Activated effector memory CD4-positive, alpha-beta T cell treated with Interleukin-2 at 50 U/mL for 16 hours (primary cell): ENCODE results near the gene CHKA.

ENCODE experiments used
- DNase-seq: peaks from one replicate; pipeline ENCODE4 v3.0.0-alpha.2; 2020

Gene CHKA

DNA sequence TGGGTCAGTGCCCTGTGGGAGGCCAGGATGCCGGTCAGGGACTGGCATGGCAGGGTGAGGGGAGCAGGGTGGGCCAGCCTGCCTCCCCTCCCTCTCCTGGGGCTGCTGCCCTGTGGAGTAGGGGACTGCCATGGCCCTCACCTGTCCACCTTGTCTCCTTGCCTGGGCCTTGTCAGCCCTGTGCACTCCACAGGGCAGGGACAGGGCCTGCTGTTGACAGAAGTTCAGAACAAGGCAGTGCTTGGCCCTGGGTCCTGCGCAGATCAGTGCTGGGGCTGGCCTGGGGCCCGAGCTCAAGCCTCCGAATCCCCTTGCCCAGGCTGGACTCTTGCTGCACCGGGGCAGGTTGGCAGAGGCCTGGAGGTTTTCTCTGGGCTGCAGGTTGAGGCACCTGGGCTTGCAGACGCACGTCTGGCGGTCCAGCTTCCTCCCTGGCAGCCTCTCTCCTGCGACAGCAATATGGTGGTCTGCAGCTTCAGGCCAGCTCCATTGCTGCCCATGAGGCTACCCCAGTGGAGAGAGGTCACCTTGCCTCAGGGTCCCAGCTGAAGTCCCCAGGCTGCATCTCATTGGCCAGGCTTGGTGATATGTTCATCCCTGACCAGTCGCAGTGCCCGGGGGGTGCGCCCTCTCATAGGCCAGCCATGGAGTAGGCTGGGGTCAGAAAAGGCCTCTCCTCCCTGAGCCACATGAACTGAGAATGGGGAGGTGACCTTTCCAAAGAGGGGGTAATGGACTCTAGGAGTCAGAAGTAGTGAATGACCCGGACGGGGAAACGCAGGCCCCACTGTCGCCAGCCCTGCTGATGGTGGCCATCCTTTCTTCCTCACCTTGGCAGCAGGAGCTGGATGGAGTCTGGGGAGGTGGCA is 21.5 kb upstream of the CHKA start:
- no peak for DNase-seq

- no peak for DNase-seq
Observed at GRCh38 chr11:68142028-68142412, 20.8 kb upstream of the CHKA start.

- DNase-seq = no peak
Observed at GRCh38 chr11:68141246-68142027, 20.2 kb upstream of the CHKA start.

DNA sequence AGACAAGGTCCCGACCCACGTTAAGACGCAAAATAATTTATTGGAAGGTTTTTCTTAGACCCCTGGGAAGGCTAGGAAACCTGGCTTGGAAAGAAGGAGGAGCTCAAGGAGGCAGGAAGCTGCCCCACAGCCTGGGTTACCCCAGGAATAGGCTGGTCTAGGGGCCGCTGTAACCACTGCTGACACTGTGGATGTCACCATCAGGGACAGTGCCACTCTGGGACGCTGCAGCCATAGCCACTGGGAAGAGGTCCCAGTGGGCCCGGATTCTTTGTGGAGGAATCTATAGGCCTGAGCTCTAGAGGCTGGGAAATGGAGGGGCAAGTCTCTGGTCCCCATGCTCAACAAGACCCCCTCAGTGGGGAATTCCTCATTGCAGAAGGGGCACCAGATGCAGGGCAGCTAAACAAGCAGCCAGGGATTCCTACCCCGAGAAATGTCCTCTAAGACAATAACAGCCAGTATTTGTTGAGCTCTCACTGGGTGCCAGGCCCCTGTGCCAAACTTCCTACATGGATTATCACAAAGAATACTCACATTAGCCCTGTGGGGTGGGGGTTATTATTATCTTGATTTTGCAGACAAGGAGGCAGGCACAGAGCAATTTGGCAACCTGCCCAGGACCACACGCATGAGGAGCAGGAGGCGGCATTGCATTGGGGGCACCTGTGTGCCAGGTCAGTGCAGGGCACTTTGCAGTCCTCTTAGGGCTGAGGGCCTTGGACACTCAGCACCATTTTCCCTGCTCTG is 19.5 kb upstream of the CHKA start:
- DNase-seq = no peak

- DNase-seq = no peak
Observed at GRCh38 chr11:68138237-68138636, 17.0 kb upstream of the CHKA start.

GRCh38 chr11:68137833-68138232 is 16.6 kb upstream of the CHKA start:
- no peak for DNase-seq

- no peak for DNase-seq
Observed at GRCh38 chr11:68136866-68137265, 15.7 kb upstream of the CHKA start.

DNA sequence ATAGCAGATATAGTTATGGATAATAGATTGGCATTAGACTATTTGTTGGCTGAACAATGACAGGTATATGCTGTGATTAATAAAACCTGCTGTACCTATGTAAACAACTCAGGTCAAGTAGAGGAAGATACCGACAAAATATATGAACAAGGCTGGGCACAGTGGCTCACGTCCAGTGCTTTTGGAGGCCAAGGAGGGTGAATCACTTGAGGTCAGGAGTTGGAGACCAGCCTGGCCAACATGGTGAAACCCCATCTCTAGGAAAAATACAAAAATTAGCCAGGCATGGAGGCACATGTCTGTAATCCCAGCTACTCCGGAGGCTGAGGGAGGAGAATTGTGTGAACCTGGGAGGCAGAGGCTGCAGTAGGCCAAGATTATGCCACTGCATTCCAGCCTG is 14.0 kb upstream of the CHKA start:
- no peak for DNase-seq

DNA sequence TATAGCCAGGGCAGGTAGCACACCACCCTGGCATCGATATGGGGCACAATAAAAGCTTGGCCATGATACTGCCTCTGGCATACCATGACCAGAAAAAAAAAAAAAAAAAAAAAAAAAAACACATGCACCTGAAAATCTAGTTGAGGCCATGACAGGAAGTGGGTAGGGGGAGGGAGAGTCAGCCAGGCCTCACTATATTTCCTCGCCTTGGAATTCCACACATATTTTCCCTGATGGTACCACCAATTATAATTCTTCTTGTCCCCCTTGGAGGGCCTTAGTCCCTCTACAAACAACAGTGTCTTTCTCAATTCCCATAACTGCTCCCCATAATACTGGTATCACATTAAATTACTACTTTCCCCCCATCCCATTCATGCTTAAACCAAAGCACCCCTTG is 12.6 kb upstream of the CHKA start:
- DNase-seq = no peak

GRCh38 chr11:68130121-68130520 is 8.9 kb upstream of the CHKA start:
- no peak for DNase-seq

GRCh38 chr11:68128682-68129327 is 7.6 kb upstream of the CHKA start:
- no peak for DNase-seq

DNA sequence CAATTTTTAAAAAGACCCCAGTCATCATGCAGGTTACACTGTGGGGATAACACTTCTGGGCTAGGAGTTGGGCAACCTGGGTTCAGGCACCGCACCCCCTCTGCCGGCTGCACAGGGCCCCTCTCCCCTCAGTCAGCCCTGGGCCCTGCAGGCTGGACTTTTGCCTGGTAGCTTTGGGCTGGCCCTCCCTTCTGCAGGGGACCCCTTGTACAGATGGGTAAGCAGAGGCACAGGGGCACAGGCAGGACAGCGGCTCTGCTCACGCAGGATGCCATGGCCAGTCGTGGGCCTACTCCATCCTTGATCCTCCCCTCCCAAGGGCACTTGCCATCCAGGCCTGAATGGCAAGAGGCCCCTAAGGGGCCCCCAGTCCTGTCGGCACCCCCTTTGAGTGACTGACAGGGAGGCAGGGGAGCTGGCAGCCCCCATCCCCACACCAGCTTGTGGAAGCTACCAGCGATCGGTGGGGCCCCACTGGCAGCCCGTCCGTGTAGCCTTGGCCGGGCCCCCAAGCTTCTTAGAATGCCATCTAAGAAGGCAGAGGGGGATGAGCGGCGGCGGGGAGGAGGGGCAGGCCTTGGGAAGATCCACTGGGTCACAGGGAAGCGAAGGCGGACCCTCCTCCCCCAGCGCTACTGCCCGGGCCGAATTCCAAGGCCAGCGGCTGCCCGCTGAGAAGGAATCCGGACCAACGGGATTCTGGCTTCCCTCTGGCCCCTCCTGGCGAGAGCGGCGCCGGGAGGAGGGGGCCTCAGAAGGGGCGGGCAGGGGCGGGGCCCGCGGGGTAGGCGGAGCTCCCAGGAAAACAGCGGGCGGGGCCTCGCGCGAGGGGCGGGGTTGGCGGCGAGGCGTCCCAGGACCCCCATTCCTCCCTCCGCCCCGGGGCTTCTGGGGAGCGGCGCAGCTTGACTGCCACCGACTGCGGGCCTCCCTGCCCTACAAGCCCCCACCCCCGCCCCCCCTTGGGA is 6.8 kb upstream of the CHKA start:
- DNase-seq = no peak

- DNase-seq = no peak
Observed at GRCh38 chr11:68125164-68125563, 4.0 kb upstream of the CHKA start.

GRCh38 chr11:68122936-68123539 is 1.9 kb upstream of the CHKA start:
- no peak for DNase-seq

- peak; percentile 18 for DNase-seq
Observed at GRCh38 chr11:68120273-68121066, 718 bp downstream of the CHKA start.

DNA sequence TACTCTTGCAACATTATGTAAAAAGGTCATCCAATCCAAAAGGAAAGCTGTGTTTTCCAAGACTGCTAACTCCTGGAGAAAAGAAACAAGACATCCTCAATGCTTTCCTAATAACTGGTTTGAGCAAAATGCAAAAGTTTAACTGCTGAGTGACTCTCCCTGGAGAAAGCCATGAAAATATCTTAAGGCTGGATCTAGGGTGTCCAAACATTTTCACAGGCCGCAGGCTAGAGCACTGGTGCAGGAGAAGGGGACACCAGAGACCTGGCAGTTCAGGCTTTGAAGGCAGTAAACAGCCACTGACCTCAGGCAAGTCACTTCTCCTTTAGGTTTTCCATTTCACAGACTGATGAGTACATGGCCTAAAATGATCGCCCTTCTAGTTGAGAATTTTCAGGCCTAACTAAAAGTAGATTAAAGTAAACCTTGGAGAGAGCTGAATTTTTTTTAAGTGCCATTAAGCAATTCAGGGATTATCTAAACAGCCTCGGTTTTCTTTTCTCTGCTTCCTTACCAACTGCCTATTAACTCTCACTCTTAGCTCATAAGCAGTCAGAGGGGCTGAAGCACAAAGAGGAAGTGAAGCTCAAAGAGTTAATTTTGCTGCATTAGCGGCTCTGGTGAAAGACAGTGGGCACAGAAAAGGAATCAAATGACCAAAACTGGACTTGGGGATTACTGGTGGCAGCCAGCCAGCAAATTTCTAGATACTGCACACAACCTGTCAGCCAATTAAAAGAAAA is 2.3 kb downstream of the CHKA start:
- DNase-seq = no peak

DNA sequence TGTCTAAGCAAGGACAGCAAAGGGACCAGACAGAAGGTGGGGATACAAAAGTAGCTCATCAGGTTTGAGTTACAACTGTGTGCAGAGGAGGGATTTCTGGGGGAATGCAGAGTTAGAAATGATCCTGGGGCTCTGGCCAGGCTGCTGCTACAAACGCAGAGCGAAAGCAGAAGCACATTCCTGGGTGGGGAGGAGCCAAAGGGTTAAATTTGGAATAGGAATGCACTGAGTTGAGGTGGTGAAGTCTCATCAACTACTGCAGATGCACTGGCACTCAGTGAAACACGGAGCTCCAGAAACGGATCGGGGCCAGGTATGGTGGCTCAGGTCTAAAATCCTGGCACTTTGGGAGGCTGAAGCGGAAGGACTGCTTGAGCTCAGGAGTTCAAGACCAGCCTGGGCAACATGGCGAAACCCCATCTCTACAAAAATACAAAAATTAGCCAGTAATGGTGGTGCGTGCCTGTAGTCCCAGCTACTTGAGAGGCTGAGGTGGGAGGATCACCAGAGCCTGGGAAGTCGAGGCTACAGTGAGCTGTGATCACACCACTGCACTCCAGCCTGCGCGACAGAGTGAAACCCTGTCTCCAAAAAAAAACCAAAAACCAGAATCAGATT is 3.2 kb downstream of the CHKA start:
- no peak for DNase-seq

- DNase-seq = no peak
Observed at GRCh38 chr11:68116974-68117373, 4.2 kb downstream of the CHKA start.

- no peak for DNase-seq
Observed at GRCh38 chr11:68116126-68116525, 5.1 kb downstream of the CHKA start.
